OCI-LY3 (cell line): ENCODE results near the gene PEAK1.
A peak's percentile ranks its signal among the peaks of the same experiment; 100 is the strongest.

Source experiments
- H2AFZ ChIP-seq: fragments of 200-600, 300-600 bp; shearing (Covaris generic); 2 replicates; pipeline ENCODE4 v1.6.0; 2014; ENCODE audit warnings: antibody characterized with exemption, low read depth, low read length
- H3K27ac ChIP-seq: fragments of 200-600, 300-600 bp; sonication (generic); 2 replicates; pipeline ENCODE4 v1.5.1; 2014; ENCODE audit warnings: mild to moderate bottlenecking, low read length, moderate library complexity, mixed read lengths
- H3K27me3 ChIP-seq: fragments of 200-600, 300-600 bp; sonication (generic); 2 replicates; pipeline ENCODE4 v1.6.1; 2014; ENCODE audit warnings: low read depth, low read length, mixed read lengths
- H3K36me3 ChIP-seq: fragments of 200-600, 300-600 bp; sonication (generic); replicated peaks from 2 replicates; pipeline ENCODE3; 2014; ENCODE audit warnings: low read depth, low read length, mixed read lengths
- H3K4me1 ChIP-seq: fragments of 300-600, 200-600 bp; sonication (generic); 2 replicates; pipeline ENCODE4 v1.6.1; 2014; ENCODE audit warnings: low read length, mixed read lengths
- H3K4me2 ChIP-seq: fragments of 200-600, 300-600 bp; sonication (generic); 2 replicates; pipeline ENCODE4 v1.6.1; 2014; ENCODE audit warnings: low read length, mixed read lengths
- H3K4me3 ChIP-seq: fragments of 300-600, 200-600 bp; sonication (generic); 2 replicates; pipeline ENCODE4 v1.5.1; 2014; ENCODE audit warnings: antibody characterized with exemption, mild to moderate bottlenecking, low read length, moderate library complexity
- H3K79me2 ChIP-seq: fragments of 300-600, 200-600 bp; shearing (Covaris generic); 2 replicates; pipeline ENCODE4 v1.6.1; 2014; ENCODE audit warnings: mild to moderate bottlenecking, low read length, mixed read lengths
- H3K9ac ChIP-seq: fragments of 300-600, 200-600 bp; shearing (Covaris generic); 2 replicates; pipeline ENCODE4 v1.6.0; 2014; ENCODE audit warnings: mild to moderate bottlenecking, low read length, moderate library complexity
- H3K9me3 ChIP-seq: fragments of 200-600, 300-600 bp; shearing (Covaris generic); 2 replicates; pipeline ENCODE4 v1.6.1; 2014; ENCODE audit warnings: low read length, mixed read lengths; ENCODE audit not compliant: insufficient read depth
- H4K20me1 ChIP-seq: fragments of 200-600, 300-600 bp; sonication (generic); 2 replicates; pipeline ENCODE4 v1.6.1; 2016; ENCODE audit warnings: low read length, mixed read lengths; ENCODE audit not compliant: insufficient read depth
- CTCF ChIP-seq: fragments of 200-600, 300-600 bp; sonication (generic); IDR thresholded peaks from 2 replicates; pipeline ENCODE4 v1.5.1; 2014; ENCODE audit warnings: antibody characterized with exemption, low read length, low read depth
- EZH2phosphoT487 ChIP-seq: fragments of 200-600 bp; shearing (Covaris generic); IDR thresholded peaks from 2 replicates; pipeline ENCODE4 v1.6.1; 2018; ENCODE audit warnings: antibody characterized with exemption, mixed run types, low read depth

Gene PEAK1

GRCh38 chr15:77418391-77418965 lies 1.4 kb downstream of the PEAK1 start:
- Histone ChIP-seq H3K4me3 (peak overlapping the region; percentile 84), H3K27me3 (no peaks in the 10 kb centered on the region), H3K79me2 (peaks cover 84% of the 10 kb centered on the region), H3K9me3 (no peaks in the 10 kb centered on the region), H4K20me1 (peaks cover 8% of the 10 kb centered on the region; the same call in 1 of the 2 replicates), H3K4me1 (peaks cover 23% of the 10 kb centered on the region), H3K27ac (no peak overlapping the region; the same call in 1 of the 2 replicates), H3K9ac (peak overlapping the region; percentile 85), H3K4me2 (peak overlapping the region; percentile 85), H2AFZ (no peak overlapping the region), H3K36me3 (no peaks in the 10 kb centered on the region)
- TF ChIP-seq CTCF, result no peak
- TF ChIP-seq EZH2phosphoT487, result no peak

- H3K36me3 ChIP-seq, result no peaks in the 10 kb centered on the region
- no peak overlapping the region for H3K9ac ChIP-seq
- no peaks in the 10 kb centered on the region for H3K27me3 ChIP-seq
- no peak overlapping the region for H3K27ac ChIP-seq
- no peak overlapping the region for H3K4me2 ChIP-seq
- peaks cover 28% of the 10 kb centered on the region for H3K4me1 ChIP-seq
- H4K20me1 ChIP-seq, result peaks cover 8% of the 10 kb centered on the region; the same call in 1 of the 2 replicates
- TF ChIP-seq CTCF, result no peak
- no peak for TF ChIP-seq EZH2phosphoT487
- no peaks in the 10 kb centered on the region for H3K9me3 ChIP-seq
- no peak overlapping the region for H3K4me3 ChIP-seq
- H3K79me2 ChIP-seq, result peaks cover 83% of the 10 kb centered on the region
- H2AFZ ChIP-seq, result no peak overlapping the region
These were observed 2.3 kb downstream of the PEAK1 start for GRCh38 chr15:77417602-77418001.

- Histone ChIP-seq H4K20me1 (peaks cover 8% of the 10 kb centered on the region; the same call in 1 of the 2 replicates), H3K27ac (no peak overlapping the region), H3K4me1 (peaks cover 33% of the 10 kb centered on the region), H3K79me2 (peaks cover 83% of the 10 kb centered on the region), H3K9ac (no peak overlapping the region), H3K36me3 (no peaks in the 10 kb centered on the region), H3K9me3 (no peaks in the 10 kb centered on the region), H3K4me2 (no peak overlapping the region), H3K27me3 (no peaks in the 10 kb centered on the region), H3K4me3 (no peak overlapping the region), H2AFZ (no peak overlapping the region)
- TF ChIP-seq CTCF (no peak), EZH2phosphoT487 (no peak)
These were observed 3.0 kb downstream of the PEAK1 start for GRCh38 chr15:77416954-77417353.

DNA sequence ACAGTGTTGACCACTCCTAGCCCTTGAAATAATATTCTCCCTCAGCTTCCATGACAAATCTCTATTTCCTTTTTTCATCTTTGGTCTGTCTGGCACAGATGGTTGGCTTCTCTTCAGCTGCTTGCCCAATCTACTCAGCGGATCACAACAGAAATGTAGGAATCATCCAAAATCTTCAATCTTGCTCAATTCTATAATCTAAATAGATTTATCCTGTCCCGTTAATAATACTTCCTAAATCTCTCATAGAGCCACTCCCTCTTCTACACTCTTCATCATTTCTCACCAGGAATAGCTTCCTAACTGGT lies 3.8 kb downstream of the PEAK1 start:
- Histone ChIP-seq H3K36me3 (no peaks in the 10 kb centered on the region), H3K4me3 (no peak overlapping the region), H3K9me3 (no peaks in the 10 kb centered on the region), H3K27ac (no peak overlapping the region), H3K27me3 (no peaks in the 10 kb centered on the region), H3K9ac (no peak overlapping the region), H3K79me2 (peaks cover 82% of the 10 kb centered on the region), H4K20me1 (peaks cover 8% of the 10 kb centered on the region; the same call in 1 of the 2 replicates), H3K4me2 (no peak overlapping the region), H3K4me1 (peaks cover 35% of the 10 kb centered on the region), H2AFZ (no peak overlapping the region)
- TF ChIP-seq CTCF (no peak), EZH2phosphoT487 (no peak)
